Measurements from ENCODE around the gene LEMD3.

- TF ChIP-seq, protein P1, sequence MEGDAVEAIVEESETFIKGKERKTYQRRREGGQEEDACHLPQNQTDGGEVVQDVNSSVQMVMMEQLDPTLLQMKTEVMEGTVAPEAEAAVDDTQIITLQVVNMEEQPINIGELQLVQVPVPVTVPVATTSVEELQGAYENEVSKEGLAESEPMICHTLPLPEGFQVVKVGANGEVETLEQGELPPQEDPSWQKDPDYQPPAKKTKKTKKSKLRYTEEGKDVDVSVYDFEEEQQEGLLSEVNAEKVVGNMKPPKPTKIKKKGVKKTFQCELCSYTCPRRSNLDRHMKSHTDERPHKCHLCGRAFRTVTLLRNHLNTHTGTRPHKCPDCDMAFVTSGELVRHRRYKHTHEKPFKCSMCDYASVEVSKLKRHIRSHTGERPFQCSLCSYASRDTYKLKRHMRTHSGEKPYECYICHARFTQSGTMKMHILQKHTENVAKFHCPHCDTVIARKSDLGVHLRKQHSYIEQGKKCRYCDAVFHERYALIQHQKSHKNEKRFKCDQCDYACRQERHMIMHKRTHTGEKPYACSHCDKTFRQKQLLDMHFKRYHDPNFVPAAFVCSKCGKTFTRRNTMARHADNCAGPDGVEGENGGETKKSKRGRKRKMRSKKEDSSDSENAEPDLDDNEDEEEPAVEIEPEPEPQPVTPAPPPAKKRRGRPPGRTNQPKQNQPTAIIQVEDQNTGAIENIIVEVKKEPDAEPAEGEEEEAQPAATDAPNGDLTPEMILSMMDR (conservative IDR thresholded peaks at IDR 0.05; ENCODE audit: low read length), result no peak
- TF ChIP-seq EZH2phosphoT487 (IDR thresholded peaks at IDR 0.05; ENCODE audit: borderline replicate concordance, low read depth, low read length), result no peak
Observed at GRCh38 chr12:65203376-65203775, 34.0 kb downstream of the LEMD3 start.
